Neural crest cell (in vitro differentiated cells): ENCODE data around the gene CHTOP. TPM values are rescaled to one million over a fixed set of nuclear protein-coding genes. Genes with fewer than 3 reads are reported as not detected.

Experiments
- DNase-seq: peaks from one replicate; pipeline ENCODE4 v3.0.0; 2021; ENCODE audit warnings: low read depth, mixed read lengths, low spot score
- H3K27ac Mint-ChIP-seq: one replicate; pipeline ENCODE4 v1.8.0; 2021; ENCODE audit warnings: mild to moderate bottlenecking, mixed read lengths; ENCODE audit not compliant: unreplicated experiment
- H3K27me3 Mint-ChIP-seq: 2 replicates; pipeline ENCODE4 v1.8.0; 2021; ENCODE audit warnings: low read depth, mild to moderate bottlenecking, mixed read lengths
- H3K36me3 Mint-ChIP-seq: 2 replicates; pipeline ENCODE4 v1.8.0; 2021; ENCODE audit warnings: low read depth, mild to moderate bottlenecking, mixed read lengths
- H3K4me1 Mint-ChIP-seq: 2 replicates; pipeline ENCODE4 v1.8.0; 2021; ENCODE audit warnings: mixed read lengths
- H3K4me3 Mint-ChIP-seq: one replicate; pipeline ENCODE4 v1.8.0; 2021; ENCODE audit warnings: mild to moderate bottlenecking, mixed read lengths
- H3K9me3 Mint-ChIP-seq: 2 replicates; pipeline ENCODE4 v1.8.0; 2021; ENCODE audit warnings: mixed read lengths
- total RNA-seq: library from RNA; stranded (reverse); gene quantifications from 2 replicates; pipeline ENCODE4 v1.2.1, GENCODE V29; 2021
- TF ChIP-seq, protein P1 (sequence below): fragments of 200-600 bp; sonication (generic); conservative IDR thresholded peaks from 2 replicates; pipeline ENCODE4 v1.5.0; 2021; ENCODE audit warnings: antibody characterized with exemption, mild to moderate bottlenecking

The CHTOP gene
- total RNA-seq, 1 donor from 2014 or later: 136 TPM

DNA sequence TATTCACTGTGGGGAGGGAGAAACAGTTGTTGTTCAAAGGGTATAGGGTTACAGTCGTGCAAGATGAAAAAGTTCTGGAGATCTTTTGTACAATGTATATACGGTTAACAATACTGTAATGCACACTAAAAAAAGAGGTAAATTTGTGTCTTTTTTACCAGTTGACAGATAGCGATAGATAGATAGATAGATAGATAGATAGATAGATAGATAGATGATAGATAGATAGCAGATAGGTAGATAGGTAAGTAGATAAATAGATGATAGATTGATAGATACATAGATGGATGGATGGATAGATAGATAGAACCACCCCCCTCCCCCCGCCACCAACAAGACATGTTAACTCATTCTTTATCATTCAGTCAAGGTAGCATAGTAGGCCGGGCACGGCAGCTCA is 31.1 kb upstream of the CHTOP start:
- H3K4me1 Mint-ChIP-seq: peaks cover 28% of the 10 kb centered on the region
- H3K27me3 Mint-ChIP-seq: no peaks in the 10 kb centered on the region
- H3K4me3 Mint-ChIP-seq: no peak overlapping the region
- H3K9me3 Mint-ChIP-seq: no peaks in the 10 kb centered on the region
- no peak overlapping the region for H3K27ac Mint-ChIP-seq
- no peak for DNase-seq
- TF ChIP-seq, protein P1, sequence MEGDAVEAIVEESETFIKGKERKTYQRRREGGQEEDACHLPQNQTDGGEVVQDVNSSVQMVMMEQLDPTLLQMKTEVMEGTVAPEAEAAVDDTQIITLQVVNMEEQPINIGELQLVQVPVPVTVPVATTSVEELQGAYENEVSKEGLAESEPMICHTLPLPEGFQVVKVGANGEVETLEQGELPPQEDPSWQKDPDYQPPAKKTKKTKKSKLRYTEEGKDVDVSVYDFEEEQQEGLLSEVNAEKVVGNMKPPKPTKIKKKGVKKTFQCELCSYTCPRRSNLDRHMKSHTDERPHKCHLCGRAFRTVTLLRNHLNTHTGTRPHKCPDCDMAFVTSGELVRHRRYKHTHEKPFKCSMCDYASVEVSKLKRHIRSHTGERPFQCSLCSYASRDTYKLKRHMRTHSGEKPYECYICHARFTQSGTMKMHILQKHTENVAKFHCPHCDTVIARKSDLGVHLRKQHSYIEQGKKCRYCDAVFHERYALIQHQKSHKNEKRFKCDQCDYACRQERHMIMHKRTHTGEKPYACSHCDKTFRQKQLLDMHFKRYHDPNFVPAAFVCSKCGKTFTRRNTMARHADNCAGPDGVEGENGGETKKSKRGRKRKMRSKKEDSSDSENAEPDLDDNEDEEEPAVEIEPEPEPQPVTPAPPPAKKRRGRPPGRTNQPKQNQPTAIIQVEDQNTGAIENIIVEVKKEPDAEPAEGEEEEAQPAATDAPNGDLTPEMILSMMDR: no peak
- no peaks in the 10 kb centered on the region for H3K36me3 Mint-ChIP-seq

DNA sequence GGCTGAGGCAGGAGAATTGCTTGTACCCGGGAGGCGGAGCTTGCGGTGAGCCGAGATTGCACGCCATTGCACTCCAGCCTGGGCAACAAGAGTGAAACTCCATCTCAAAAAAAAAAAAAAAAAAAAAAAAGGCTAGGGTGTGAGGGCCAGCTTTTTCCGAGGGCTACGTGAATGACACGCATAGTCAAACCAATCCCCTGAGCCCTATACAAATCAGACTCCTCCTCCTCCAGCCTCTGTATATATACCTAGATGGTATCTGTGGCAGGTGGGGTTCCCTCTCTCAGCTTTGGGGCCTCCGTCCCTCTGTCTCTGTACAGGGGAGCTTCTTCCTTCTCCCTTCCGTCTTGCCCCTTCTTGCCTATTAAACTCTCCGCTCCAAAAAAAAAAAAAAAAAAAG is 27.7 kb upstream of the CHTOP start:
- TF ChIP-seq, protein P1: no peak
- Mint-ChIP-seq H3K9me3 (no peaks in the 10 kb centered on the region), H3K36me3 (no peaks in the 10 kb centered on the region), H3K27me3 (no peaks in the 10 kb centered on the region), H3K4me3 (no peak overlapping the region), H3K4me1 (peaks cover 41% of the 10 kb centered on the region), H3K27ac (no peak overlapping the region)
- DNase-seq: no peak

DNA sequence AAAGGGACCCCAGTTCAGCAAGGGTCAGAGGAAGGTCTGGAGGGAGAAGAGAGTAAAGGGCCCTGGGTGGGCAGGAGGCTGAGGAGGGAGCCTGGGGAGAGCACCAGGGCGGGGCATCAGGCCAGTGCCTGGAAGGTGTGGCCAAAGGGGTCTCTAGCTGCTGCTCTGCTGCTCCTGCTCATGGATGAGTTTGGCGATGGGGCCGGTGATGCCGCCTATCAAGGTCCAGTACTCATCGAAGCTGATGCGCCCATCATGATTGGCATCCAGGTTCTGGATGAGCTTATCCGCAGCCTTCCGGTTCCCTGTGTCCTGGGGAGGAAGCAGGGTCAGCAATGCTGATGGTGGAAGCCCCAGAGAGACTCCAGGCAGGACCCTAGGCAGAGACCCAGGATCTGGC is 26.5 kb upstream of the CHTOP start:
- H3K4me1 Mint-ChIP-seq: peaks cover 49% of the 10 kb centered on the region

DNA sequence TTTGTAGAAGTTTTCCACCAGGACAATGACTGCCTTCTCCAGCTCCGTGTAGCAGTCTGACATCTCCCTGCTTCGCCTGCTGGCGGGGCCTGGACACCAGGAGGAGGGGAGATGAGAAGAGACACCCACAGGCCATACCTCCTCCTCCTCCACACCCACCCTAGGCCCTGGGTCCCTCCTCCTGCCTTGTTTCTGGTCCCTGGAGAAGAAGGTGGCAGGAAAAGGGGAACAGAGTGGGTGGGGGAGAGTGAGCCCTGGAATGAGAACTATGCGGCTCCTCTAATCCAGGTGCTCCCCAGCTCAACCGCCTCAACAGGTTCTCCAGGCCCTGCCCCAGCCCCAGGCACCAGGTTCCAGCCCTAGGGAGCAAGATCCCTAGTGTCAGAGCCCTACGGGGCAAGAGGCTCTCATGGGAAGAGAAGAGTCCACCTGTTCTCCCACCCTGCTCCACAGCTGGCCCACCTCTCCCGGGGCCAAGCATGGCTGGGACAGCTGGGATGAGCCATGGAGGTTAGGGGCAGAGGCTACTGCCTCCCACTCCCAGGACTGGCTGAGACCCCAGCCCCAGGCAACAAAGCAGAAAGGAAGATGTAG is 25.7 kb upstream of the CHTOP start:
- H3K4me3 Mint-ChIP-seq: peak overlapping the region; percentile 47
- TF ChIP-seq, protein P1: no peak
- no peaks in the 10 kb centered on the region for H3K27me3 Mint-ChIP-seq
- no peak for DNase-seq
- peak overlapping the region; percentile 99 for H3K27ac Mint-ChIP-seq
- no peaks in the 10 kb centered on the region for H3K9me3 Mint-ChIP-seq
- peaks cover 49% of the 10 kb centered on the region for H3K4me1 Mint-ChIP-seq
- H3K36me3 Mint-ChIP-seq: no peaks in the 10 kb centered on the region

More for the DNA sequence above, 26.5 kb upstream of the CHTOP start:
- Mint-ChIP-seq H3K27ac (peak overlapping the region; percentile 83), H3K36me3 (no peaks in the 10 kb centered on the region), H3K27me3 (no peaks in the 10 kb centered on the region), H3K4me3 (no peak overlapping the region), H3K9me3 (no peaks in the 10 kb centered on the region)
- DNase-seq: no peak
- TF ChIP-seq, protein P1: no peak

DNA sequence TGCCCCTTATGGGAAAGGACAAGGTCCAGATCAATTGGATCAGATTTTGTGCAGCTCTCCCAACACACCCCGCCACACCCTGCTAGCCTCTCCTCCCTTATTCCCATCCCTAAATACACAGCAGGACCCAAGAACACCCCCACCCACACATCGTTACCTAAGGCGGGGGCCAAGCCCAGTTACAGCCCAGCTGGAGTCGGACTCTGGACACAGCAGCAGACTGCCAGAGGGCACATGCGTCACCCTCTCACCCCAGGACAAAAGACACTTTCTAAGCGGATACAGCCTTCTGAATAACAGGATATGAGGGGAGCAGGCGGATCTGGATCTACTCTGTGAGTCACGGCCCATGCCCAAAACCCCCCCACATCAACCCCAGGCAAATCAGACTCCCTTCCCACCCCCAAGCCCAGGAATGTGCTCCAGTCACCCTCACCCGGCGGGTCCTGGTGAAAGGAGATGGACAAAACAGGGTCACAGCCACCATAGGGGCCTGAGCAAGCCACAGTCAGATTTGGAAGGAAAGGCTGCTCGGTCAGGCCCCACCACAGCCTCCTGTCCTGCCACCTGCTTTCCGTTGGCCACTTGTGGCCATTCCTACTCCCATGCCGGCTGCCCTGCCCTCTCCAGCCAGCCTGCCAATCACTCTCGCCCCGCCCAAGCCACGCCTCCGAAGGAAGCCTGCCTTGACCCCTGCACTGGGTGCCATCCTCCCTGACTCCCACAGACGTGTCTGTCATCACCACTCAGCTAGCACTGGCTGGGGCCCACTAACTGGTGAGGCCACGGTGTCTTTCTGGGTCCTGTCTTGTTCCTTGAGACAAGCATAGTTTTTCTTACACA is 24.9 kb upstream of the CHTOP start:
- H3K27ac Mint-ChIP-seq: peak overlapping the region; percentile 99
- peak overlapping the region; percentile 70 for H3K4me3 Mint-ChIP-seq
- H3K27me3 Mint-ChIP-seq: no peaks in the 10 kb centered on the region
- peak; percentile 67 for DNase-seq
- H3K4me1 Mint-ChIP-seq: peaks cover 49% of the 10 kb centered on the region
- H3K36me3 Mint-ChIP-seq: no peaks in the 10 kb centered on the region
- TF ChIP-seq, protein P1: no peak
- H3K9me3 Mint-ChIP-seq: no peaks in the 10 kb centered on the region
